K562 (cell line): Measurements from ENCODE around the gene OR56B1. TPM values are rescaled to one million over a fixed set of nuclear protein-coding genes. Genes with fewer than 3 reads are reported as not detected.

Experiments used
- ATAC-seq: fragments of 200-7000 bp; cut with Tn5 transposase; 3 replicates; pipeline ENCODE4 v1.9.1; 2020; ENCODE audit warnings: moderate library complexity
- BruUV-seq: library from RNA; stranded (reverse); fragments of 400-500 nt; replicated peaks from 2 replicates; lab custom pipeline; 2021; lab: Mats Ljungman, UMichigan
- CTCF ChIA-PET: fragments of 300-600 bp; formaldehyde crosslinking; extraction: SDS; loops from one replicate; lab custom pipeline; 2021; ENCODE audit warnings: low intra/inter-chr PET ratio; lab: Yijun Ruan, JAX
- POLR2A ChIA-PET: fragments of 300-600, 350-650 bp; sonication (Branson Sonifier 250); formaldehyde crosslinking; extraction: SDS; loops from one replicate; lab custom pipeline; 2021; ENCODE audit warnings: antibody characterized with exemption, inconsistent platforms; lab: Yijun Ruan, JAX
- DNase-seq, 4 experiments: peaks; one replicate each; pipeline versions ENCODE4 v3.0.0 to v3.0.0-alpha.2; 2011 to 2018; ENCODE audit warnings: low spot score in 3 of 4, mixed read lengths in 3 of 4; ENCODE audit errors: extremely low read depth in 1 of 4
- FAIRE-seq: peaks from 2 replicates; lab custom pipeline; 2011; peaks lifted over from hg19 to GRCh38; lab: Jason Lieb, UNC
- H2AFZ ChIP-seq: 2 replicates; pipeline ENCODE4 v1.6.0; 2011; ENCODE audit warnings: low read depth, low read length, control low read depth, inconsistent platforms
- H3K27ac ChIP-seq: fragments of 200-600 bp; 3 replicates; pipeline ENCODE4 v1.8.0; 2011; ENCODE audit warnings: low read depth, mild to moderate bottlenecking, control low read depth, inconsistent platforms, low read length, moderate library complexity, mixed read lengths; ENCODE audit errors: extremely low read depth
- H3K27me3 ChIP-seq, 2 experiments: fragments of 300-600 bp in 1 of 2; 2 replicates in 1 of 2; 3 replicates in 1 of 2; pipeline versions ENCODE4 v1.6.0 to v1.8.0; 2011; ENCODE audit warnings: inconsistent platforms in 2 of 2, low read length in 2 of 2, mild to moderate bottlenecking in 1 of 2, mixed read lengths in 1 of 2, moderate library complexity in 1 of 2; ENCODE audit not compliant: control insufficient read depth in 2 of 2, insufficient read depth in 2 of 2
- H3K36me3 ChIP-seq: fragments of 300-600 bp; 3 replicates; pipeline ENCODE4 v1.8.0; 2011; ENCODE audit warnings: mild to moderate bottlenecking, low read length, inconsistent platforms; ENCODE audit not compliant: control insufficient read depth, insufficient read depth
- H3K4me1 ChIP-seq, 2 experiments: fragments of 200-600 bp in 1 of 2; replicated peaks in 1 of 2; 2 replicates in 1 of 2; 3 replicates in 1 of 2; pipeline versions ENCODE4 v1.5.1 to v1.8.0; 2011; ENCODE audit warnings: inconsistent platforms in 2 of 2, low read length in 2 of 2, mild to moderate bottlenecking in 1 of 2, mixed read lengths in 1 of 2, moderate library complexity in 1 of 2; ENCODE audit not compliant: control insufficient read depth in 2 of 2, insufficient read depth in 2 of 2
- H3K4me2 ChIP-seq: 2 replicates; pipeline ENCODE4 v1.6.1; 2011; ENCODE audit warnings: low read length, control low read depth, inconsistent platforms, mixed read lengths; ENCODE audit not compliant: insufficient read depth
- H3K4me3 ChIP-seq: fragments of 200-600 bp; sonication (generic), shearing (Covaris generic); 2 replicates; pipeline ENCODE4 v1.5.1; 2016; ENCODE audit warnings: control low read depth, inconsistent platforms
- H3K79me2 ChIP-seq: fragments of 200-600 bp; 3 replicates; pipeline ENCODE4 v1.8.0; 2011; ENCODE audit warnings: low read length, inconsistent platforms; ENCODE audit not compliant: control insufficient read depth, insufficient read depth
- H3K9ac ChIP-seq, 2 experiments: 2 replicates each; pipeline versions ENCODE4 v1.6.0 to v1.6.1; 2011; ENCODE audit warnings: low read depth in 2 of 2, low read length in 2 of 2, control low read depth in 1 of 2, inconsistent platforms in 1 of 2, mild to moderate bottlenecking in 1 of 2, mixed read lengths in 1 of 2; ENCODE audit not compliant: insufficient read depth in 1 of 2
- H3K9me1 ChIP-seq: one replicate; pipeline ENCODE4 v1.6.0; 2011; ENCODE audit warnings: inconsistent platforms, mild to moderate bottlenecking, low read length, moderate library complexity; ENCODE audit not compliant: control insufficient read depth, insufficient read depth
- H3K9me3 ChIP-seq: replicated peaks from 2 replicates; pipeline ENCODE4 v1.5.1; 2011; ENCODE audit warnings: low read depth, low read length, inconsistent platforms; ENCODE audit not compliant: control insufficient read depth, insufficient read depth
- H4K20me1 ChIP-seq: replicated peaks from 2 replicates; pipeline ENCODE4 v1.6.1; 2011; ENCODE audit warnings: low read length, inconsistent platforms, mixed read lengths; ENCODE audit not compliant: control insufficient read depth, insufficient read depth
- C11orf30 ChIP-seq: fragments of 450-650 bp; IDR thresholded peaks from 2 replicates; pipeline ENCODE4 v1.6.1; 2016; ENCODE audit warnings: low read depth, mild to moderate bottlenecking
- RAD51 ChIP-seq: fragments of 450-650 bp; IDR thresholded peaks from 2 replicates; pipeline ENCODE4 v1.7.1; 2016; ENCODE audit warnings: low read depth, mild to moderate bottlenecking, borderline replicate concordance
- WGBS: fragments of 100-300 bp; shearing (Covaris generic); methylation state at CpG from one replicate; pipeline ENCODE4 v1.1.6; 2016; ENCODE audit warnings: low coverage, mixed read lengths; ENCODE audit not compliant: insufficient coverage; ENCODE audit errors: missing lambda C conversion rate; 5-methylcytosine and 5-hydroxymethylcytosine counted together
- in situ Hi-C: fragments of 300-500 bp; cut with MboI; formaldehyde crosslinking; loops from 4 replicates; pipeline ENCODE4 v1.15.0; 2018; ENCODE audit warnings: inconsistent platforms, mixed read lengths
- intact Hi-C: fragments of 100-400 bp; cut with micrococcal nuclease; formaldehyde crosslinking; loops from 2 replicates; pipeline ENCODE4 v1.14.2; 2022
- polyA plus RNA-seq, 8 experiments: library from polyadenylated mRNA; depleted of rRNA in 4 of 8; stranded (reverse) in 5 of 8; unstranded in 3 of 8; fragments of >200 nt; fragmentation: Nextera tagmentation in 2 of 8; fragmentation: Illumina TruSeq in 1 of 8; extraction: Ambion mirVana in 2 of 8; extraction: Trizol in 1 of 8; gene quantifications; 2 replicates each; pipeline versions ENCODE4 v1.2.1 to v1.2.3, GENCODE V29; 2011 to 2014; ENCODE audit warnings: inconsistent platforms in 1 of 8, missing spikeins in 1 of 8
- total RNA-seq, 7 experiments: library from RNA; depleted of rRNA in 6 of 7; stranded (reverse); fragments of >200 nt in 6 of 7; fragmentation: Illumina TruSeq in 2 of 7; extraction: Trizol in 2 of 7; gene quantifications; 2 replicates each; pipeline versions ENCODE4 v1.2.1 to v1.2.3, GENCODE V29; 2011 to 2021; ENCODE audit warnings: low replicate concordance in 1 of 7
- TF ChIP-seq, protein P1 (sequence below), 2 experiments: fragments of 450-650 bp; IDR thresholded peaks; 2 replicates each; pipeline ENCODE4 v1.6.1; 2018; ENCODE audit warnings: mild to moderate bottlenecking in 2 of 2, low read depth in 1 of 2; ENCODE audit not compliant: partially characterized antibody in 2 of 2

The OR56B1 gene
- total and polyA plus RNA-seq, 9 of the 15 experiments (the other 6 are each of a cell fraction or from before 2014, with no cell fraction given): not detected

DNA sequence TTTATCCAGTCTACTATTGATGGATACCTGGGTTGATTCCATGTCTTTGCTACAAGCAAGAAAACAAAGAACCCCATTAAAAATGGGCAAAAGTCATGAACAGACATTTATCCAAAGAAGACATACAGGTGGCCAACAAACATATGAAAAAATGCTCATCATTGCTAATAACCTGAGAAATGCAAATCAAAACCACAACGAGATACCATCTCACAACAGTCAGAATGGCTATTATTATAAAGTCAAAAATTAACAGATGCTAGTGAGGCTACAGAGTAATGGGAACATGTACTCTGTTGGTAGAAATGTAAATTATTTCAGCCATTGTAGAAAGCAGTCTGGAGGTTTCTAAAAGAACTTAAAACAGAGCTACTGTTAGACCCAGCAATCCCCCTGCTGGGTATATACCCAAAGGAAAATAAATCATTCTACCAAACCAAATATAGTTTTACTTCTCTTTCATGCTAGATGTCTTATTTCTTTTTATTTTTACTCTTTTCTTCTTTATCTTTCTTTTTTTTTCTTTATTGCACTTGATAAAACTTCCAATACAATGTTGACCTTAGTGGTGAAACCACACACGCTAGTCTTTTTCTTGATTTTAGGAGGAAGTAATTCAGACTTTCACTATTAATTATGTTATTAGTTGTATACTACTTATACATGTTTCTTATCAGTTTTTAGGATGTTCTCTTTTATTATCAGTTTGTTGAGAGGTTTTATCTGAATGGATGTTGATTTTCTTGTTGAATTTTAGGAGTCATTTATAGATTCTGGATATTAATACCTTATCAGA, 32.3 kb upstream of the OR56B1 start:
- FAIRE-seq (no peak), DNase-seq (no peak), ATAC-seq (no peak)
- in situ Hi-C loops: no loop called here
- intact Hi-C loops: no loop called here
- no peaks in the 10 kb centered on the region for H3K36me3 ChIP-seq
- BruUV-seq: no TSS peak
- TF ChIP-seq RAD51: no peak
- no peak for TF ChIP-seq C11orf30
- TF ChIP-seq, protein P1, sequence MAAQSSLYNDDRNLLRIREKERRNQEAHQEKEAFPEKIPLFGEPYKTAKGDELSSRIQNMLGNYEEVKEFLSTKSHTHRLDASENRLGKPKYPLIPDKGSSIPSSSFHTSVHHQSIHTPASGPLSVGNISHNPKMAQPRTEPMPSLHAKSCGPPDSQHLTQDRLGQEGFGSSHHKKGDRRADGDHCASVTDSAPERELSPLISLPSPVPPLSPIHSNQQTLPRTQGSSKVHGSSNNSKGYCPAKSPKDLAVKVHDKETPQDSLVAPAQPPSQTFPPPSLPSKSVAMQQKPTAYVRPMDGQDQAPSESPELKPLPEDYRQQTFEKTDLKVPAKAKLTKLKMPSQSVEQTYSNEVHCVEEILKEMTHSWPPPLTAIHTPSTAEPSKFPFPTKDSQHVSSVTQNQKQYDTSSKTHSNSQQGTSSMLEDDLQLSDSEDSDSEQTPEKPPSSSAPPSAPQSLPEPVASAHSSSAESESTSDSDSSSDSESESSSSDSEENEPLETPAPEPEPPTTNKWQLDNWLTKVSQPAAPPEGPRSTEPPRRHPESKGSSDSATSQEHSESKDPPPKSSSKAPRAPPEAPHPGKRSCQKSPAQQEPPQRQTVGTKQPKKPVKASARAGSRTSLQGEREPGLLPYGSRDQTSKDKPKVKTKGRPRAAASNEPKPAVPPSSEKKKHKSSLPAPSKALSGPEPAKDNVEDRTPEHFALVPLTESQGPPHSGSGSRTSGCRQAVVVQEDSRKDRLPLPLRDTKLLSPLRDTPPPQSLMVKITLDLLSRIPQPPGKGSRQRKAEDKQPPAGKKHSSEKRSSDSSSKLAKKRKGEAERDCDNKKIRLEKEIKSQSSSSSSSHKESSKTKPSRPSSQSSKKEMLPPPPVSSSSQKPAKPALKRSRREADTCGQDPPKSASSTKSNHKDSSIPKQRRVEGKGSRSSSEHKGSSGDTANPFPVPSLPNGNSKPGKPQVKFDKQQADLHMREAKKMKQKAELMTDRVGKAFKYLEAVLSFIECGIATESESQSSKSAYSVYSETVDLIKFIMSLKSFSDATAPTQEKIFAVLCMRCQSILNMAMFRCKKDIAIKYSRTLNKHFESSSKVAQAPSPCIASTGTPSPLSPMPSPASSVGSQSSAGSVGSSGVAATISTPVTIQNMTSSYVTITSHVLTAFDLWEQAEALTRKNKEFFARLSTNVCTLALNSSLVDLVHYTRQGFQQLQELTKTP (IDR thresholded peaks at IDR 0.05; ENCODE audit: low read depth in 1 of 2, partially characterized antibody in 2 of 2): peak in 1 of 2 experiments; percentile 94
- no peaks in the 10 kb centered on the region for H3K9me3 ChIP-seq
- H3K27me3 ChIP-seq: peaks cover 2 to 3% of the 10 kb centered on the region in 2 experiments; a peak in 4 of 5 replicates
- H2AFZ ChIP-seq: no peak overlapping the region
- ChIA-PET CTCF (no interaction called here), POLR2A (interaction anchor here (0.8 to 1.4 kb wide), 2 partner anchors 13 to 24 kb away, joined by 3 to 5 read pairs; no protein-coding TSS in a partner anchor)
- H3K27ac ChIP-seq: no peak overlapping the region
- H3K4me2 ChIP-seq: no peak overlapping the region
- no peak overlapping the region for H3K4me3 ChIP-seq
- no peak overlapping the region for H3K9ac ChIP-seq
- no peaks in the 10 kb centered on the region for H4K20me1 ChIP-seq
- H3K79me2 ChIP-seq: no peaks in the 10 kb centered on the region
- H3K4me1 ChIP-seq: no peaks in the 10 kb centered on the region
- no peaks in the 10 kb centered on the region for H3K9me1 ChIP-seq
- 5% methylated on average over 2 of the region's 2 CpGs for WGBS
